Neural cell (in vitro differentiated cells): ENCODE results near the gene GLT8D1.

ENCODE experiments used
- EZH2 ChIP-seq: fragments of 200-600, 300-800 bp; shearing (Covaris generic), sonication (generic); IDR thresholded peaks from 2 replicates; pipeline ENCODE4 v1.6.1; 2014; ENCODE audit warnings: antibody characterized with exemption, low read length, borderline replicate concordance, mild to moderate bottlenecking; ENCODE audit not compliant: insufficient read depth, poor library complexity, severe bottlenecking
- TF ChIP-seq, protein P1 (sequence below): fragments of 450-650 bp; IDR thresholded peaks from 2 replicates; pipeline ENCODE4 v1.5.1; 2014; ENCODE audit warnings: antibody characterized with exemption, mild to moderate bottlenecking, moderate library complexity; ENCODE audit not compliant: poor library complexity, severe bottlenecking

DNA sequence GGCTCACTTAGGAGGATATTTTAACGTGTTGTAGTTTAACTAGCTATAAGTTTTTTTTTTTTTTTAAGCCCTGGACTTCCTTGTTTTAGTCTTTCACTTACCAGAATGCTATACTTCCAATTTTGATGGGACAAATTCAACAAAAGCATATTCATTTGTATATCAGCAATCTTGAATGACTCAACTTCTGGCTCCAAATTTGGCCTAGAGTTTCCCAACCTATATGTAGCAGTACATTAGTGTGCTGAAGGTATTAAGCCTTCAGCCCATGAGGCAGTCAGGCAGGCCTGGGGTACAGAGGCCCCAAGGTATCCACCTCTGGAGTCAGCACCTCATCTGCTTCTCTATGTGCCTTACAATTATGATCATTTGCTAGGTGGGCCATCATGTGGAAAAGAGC, 25.8 kb downstream of the GLT8D1 start:
- TF ChIP-seq, protein P1, sequence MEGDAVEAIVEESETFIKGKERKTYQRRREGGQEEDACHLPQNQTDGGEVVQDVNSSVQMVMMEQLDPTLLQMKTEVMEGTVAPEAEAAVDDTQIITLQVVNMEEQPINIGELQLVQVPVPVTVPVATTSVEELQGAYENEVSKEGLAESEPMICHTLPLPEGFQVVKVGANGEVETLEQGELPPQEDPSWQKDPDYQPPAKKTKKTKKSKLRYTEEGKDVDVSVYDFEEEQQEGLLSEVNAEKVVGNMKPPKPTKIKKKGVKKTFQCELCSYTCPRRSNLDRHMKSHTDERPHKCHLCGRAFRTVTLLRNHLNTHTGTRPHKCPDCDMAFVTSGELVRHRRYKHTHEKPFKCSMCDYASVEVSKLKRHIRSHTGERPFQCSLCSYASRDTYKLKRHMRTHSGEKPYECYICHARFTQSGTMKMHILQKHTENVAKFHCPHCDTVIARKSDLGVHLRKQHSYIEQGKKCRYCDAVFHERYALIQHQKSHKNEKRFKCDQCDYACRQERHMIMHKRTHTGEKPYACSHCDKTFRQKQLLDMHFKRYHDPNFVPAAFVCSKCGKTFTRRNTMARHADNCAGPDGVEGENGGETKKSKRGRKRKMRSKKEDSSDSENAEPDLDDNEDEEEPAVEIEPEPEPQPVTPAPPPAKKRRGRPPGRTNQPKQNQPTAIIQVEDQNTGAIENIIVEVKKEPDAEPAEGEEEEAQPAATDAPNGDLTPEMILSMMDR = no peak
- no peak for TF ChIP-seq EZH2
